Left forelimb (tissue), 1 donor: ENCODE results near the gene EPDR1.

Experiments
- DNase-seq: peaks from one replicate; pipeline ENCODE4 v3.0.0-alpha.2; 2018; ENCODE audit warnings: low spot score

The EPDR1 gene

GRCh38 chr7:37981664-37982063, 61.2 kb downstream of the EPDR1 start:
- DNase-seq, result no peak

GRCh38 chr7:37982423-37982822, 62.0 kb downstream of the EPDR1 start:
- no peak for DNase-seq

- DNase-seq, result no peak
Measured at GRCh38 chr7:37984750-37985390, 64.4 kb downstream of the EPDR1 start.

GRCh38 chr7:37986908-37987330, 66.5 kb downstream of the EPDR1 start:
- no peak for DNase-seq

- DNase-seq, result no peak
Measured at GRCh38 chr7:37987732-37988131, 67.3 kb downstream of the EPDR1 start.

DNA sequence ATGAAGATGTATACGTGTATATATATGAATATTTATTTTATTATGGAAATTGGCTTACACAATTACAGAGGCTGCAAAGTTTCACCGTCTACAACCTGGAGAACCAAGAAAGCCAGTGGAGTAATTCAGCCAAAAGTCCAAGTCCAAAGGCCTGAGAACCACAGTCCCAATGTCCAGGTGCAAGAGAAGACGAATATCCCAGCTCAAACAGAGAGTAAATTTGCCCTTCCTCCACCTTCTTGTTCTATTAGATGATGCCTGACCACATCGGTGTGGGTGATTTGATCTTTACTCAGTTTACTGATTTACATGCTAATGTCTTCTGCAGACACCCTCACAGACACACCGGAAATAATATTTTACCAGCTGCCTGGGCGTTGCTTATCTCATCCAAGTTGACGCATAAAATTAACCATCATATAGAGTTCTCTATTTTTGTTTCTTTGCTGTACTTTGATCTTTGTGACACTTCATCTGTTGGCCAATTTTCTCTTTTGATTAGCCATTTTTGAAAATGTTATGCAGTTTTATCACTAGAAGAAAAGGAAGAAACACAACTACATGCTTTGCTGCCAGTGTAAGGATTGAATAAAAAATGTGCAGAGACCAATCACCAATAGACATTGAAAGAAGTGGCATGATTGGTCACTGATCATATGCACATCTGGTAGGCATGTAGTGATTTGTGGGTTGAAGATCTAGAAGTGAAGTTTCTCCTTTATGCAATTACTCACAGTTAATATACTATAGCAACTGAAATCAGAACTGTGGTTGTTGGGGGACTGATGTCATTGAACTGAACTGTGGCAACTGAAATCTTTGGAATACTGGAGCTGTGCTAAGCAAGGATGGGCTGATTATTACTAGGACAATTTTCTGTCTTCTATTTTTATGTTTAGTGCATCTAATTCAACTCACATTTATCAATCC, 68.5 kb downstream of the EPDR1 start:
- DNase-seq, result no peak

DNA sequence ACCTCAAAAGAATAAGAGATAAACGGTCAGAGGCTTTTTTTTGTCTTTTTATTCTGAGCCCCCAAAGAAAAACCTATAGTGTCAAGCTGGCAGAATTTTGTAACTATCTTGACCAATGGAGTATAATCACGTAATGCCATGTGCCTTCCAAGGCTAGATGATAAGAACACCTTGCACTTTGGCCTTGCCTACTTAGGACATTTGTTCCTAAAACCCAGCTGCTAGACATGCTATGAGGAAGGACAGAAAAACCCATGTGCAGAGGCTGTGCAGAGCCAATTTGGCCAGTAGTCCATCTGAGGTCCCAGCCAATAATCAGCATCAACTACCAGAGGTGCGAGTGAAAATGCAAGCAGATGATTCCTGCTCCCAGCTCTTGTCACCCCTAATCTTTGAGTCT, 69.9 kb downstream of the EPDR1 start:
- no peak for DNase-seq

GRCh38 chr7:37993060-37993501, 72.6 kb downstream of the EPDR1 start:
- DNase-seq, result no peak

GRCh38 chr7:37999673-38000072, 79.2 kb downstream of the EPDR1 start:
- DNase-seq, result no peak

DNA sequence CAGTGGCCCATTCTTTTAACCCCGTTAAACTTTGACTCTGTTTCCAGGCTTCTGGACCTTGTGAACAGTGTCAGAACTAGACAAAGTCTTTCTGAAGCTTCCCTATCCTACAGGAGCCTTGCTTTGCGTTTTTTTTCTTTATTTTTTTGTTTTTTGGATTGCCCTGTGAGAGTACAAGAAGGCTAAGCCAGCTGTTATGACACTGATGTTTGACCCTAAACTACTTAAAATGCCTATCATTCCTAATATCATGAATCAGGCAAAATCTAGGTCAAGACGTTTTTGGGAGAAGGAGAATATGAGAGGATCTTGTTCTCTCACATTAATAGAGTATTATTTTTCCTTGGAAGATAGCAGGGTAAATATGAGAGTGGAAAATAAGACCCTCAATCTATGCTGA, 79.8 kb downstream of the EPDR1 start:
- DNase-seq, result no peak
